GM23338 (cell line): Measurements from ENCODE around the gene BRI3BP. TPM values are rescaled to one million over a fixed set of nuclear protein-coding genes. Genes with fewer than 3 reads are reported as not detected.

Source experiments
- ATAC-seq: fragments of 200-7000 bp; cut with Tn5 transposase; 3 replicates; pipeline ENCODE4 v1.9.1; 2020
- DNase-seq: peaks from one replicate; pipeline ENCODE4 v3.0.0-alpha.2; 2015; ENCODE audit warnings: low spot score
- H2AFZ ChIP-seq: fragments of 200-600 bp; sonication (generic); 2 replicates; pipeline ENCODE4 v1.8.0; 2016; ENCODE audit warnings: antibody characterized with exemption, mild to moderate bottlenecking, moderate library complexity
- H3F3A ChIP-seq: fragments of 200-600 bp; sonication (generic); replicated peaks from 2 replicates; pipeline ENCODE4 v1.8.0; 2017; ENCODE audit warnings: antibody characterized with exemption, mixed run types, low read depth
- H3K27ac ChIP-seq: fragments of 200-600 bp; sonication (generic); 2 replicates; pipeline ENCODE4 v1.6.1; 2016; ENCODE audit warnings: low read depth
- H3K27me3 ChIP-seq: fragments of 200-600 bp; sonication (generic); 2 replicates; pipeline ENCODE4 v1.8.0; 2016; ENCODE audit warnings: mild to moderate bottlenecking, mixed run types, moderate library complexity; ENCODE audit not compliant: insufficient read depth
- H3K36me3 ChIP-seq: fragments of 200-600 bp; sonication (generic); 2 replicates; pipeline ENCODE4 v1.8.0; 2016; ENCODE audit warnings: mild to moderate bottlenecking; ENCODE audit not compliant: insufficient read depth
- H3K4me1 ChIP-seq: fragments of 200-600 bp; sonication (generic); 2 replicates; pipeline ENCODE4 v1.8.0; 2016; ENCODE audit warnings: mild to moderate bottlenecking, moderate library complexity; ENCODE audit not compliant: insufficient read depth
- H3K4me2 ChIP-seq: fragments of 200-600 bp; sonication (generic); 2 replicates; pipeline ENCODE4 v1.7.1; 2017; ENCODE audit warnings: mixed run types
- H3K4me3 ChIP-seq: fragments of 200-600 bp; sonication (generic); 2 replicates; pipeline ENCODE4 v1.6.1; 2016; ENCODE audit warnings: mixed run types
- H3K79me2 ChIP-seq: fragments of 200-600 bp; sonication (generic); replicated peaks from 2 replicates; pipeline ENCODE4 v1.8.0; 2017; ENCODE audit warnings: mild to moderate bottlenecking; ENCODE audit not compliant: insufficient read depth
- H3K9me2 ChIP-seq: fragments of 200-600 bp; sonication (generic); 2 replicates; pipeline ENCODE4 v1.8.0; 2017; ENCODE audit not compliant: insufficient read depth
- H4K20me1 ChIP-seq: fragments of 200-600 bp; sonication (generic); replicated peaks from 2 replicates; pipeline ENCODE4 v1.8.0; 2017; ENCODE audit warnings: mild to moderate bottlenecking; ENCODE audit not compliant: insufficient read depth
- H3K27ac Mint-ChIP-seq: 2 replicates; pipeline ENCODE4 v1.8.0; 2020; ENCODE audit warnings: inconsistent platforms, mild to moderate bottlenecking, moderate library complexity, mixed read lengths
- H3K27me3 Mint-ChIP-seq: 3 replicates; pipeline ENCODE4 v1.8.0; 2022; ENCODE audit warnings: low read depth, mild to moderate bottlenecking, moderate library complexity, mixed read lengths, inconsistent platforms; ENCODE audit not compliant: insufficient read depth, poor library complexity
- H3K36me3 Mint-ChIP-seq: 3 replicates; pipeline ENCODE4 v1.8.0; 2021; ENCODE audit warnings: low read depth, mild to moderate bottlenecking, inconsistent platforms, moderate library complexity, mixed read lengths
- H3K4me1 Mint-ChIP-seq: 3 replicates; pipeline ENCODE4 v1.8.0; 2020; ENCODE audit warnings: mild to moderate bottlenecking, inconsistent platforms, mixed read lengths
- H3K4me3 Mint-ChIP-seq: 3 replicates; pipeline ENCODE4 v1.8.0; 2021; ENCODE audit warnings: moderate library complexity, mild to moderate bottlenecking, inconsistent platforms, mixed read lengths
- H3K9me3 Mint-ChIP-seq: 3 replicates; pipeline ENCODE4 v1.8.0; 2020; ENCODE audit warnings: moderate library complexity, mild to moderate bottlenecking, inconsistent platforms, mixed read lengths
- CREB1 ChIP-seq: fragments of 250-450 bp; sonication (Bioruptor Pico); IDR thresholded peaks from 2 replicates; pipeline ENCODE4 v1.5.0; 2020; ENCODE audit warnings: low read depth, mild to moderate bottlenecking, moderate library complexity
- EZH2 ChIP-seq: fragments of 200-600 bp; sonication (generic); IDR thresholded peaks from one replicate; pipeline ENCODE4 v1.8.0; 2017; ENCODE audit warnings: antibody characterized with exemption, mild to moderate bottlenecking, low read depth; ENCODE audit not compliant: unreplicated experiment
- JUNB ChIP-seq: IDR thresholded peaks from one replicate; pipeline ENCODE4 v1.6.1; 2016; ENCODE audit warnings: antibody characterized with exemption; ENCODE audit not compliant: unreplicated experiment
- STAT1 ChIP-seq: IDR thresholded peaks from one replicate; pipeline ENCODE4 v1.6.1; 2016; ENCODE audit warnings: antibody characterized with exemption; ENCODE audit not compliant: unreplicated experiment
- polyA plus RNA-seq: library from polyadenylated mRNA; unstranded; fragments of >200 nt; fragmentation: Nextera tagmentation; extraction: Ambion mirVana; gene quantifications from 2 replicates; pipeline ENCODE4 v1.2.1, GENCODE V29; 2016
- total RNA-seq: library from RNA; depleted of rRNA; stranded (reverse); fragments of >200 nt; shearing (Covaris generic); gene quantifications from 2 replicates; pipeline ENCODE4 v1.2.3, GENCODE V29; 2014
- TF ChIP-seq, protein P1 (sequence below): fragments of 250-450 bp; sonication (Bioruptor Pico); IDR thresholded peaks from 2 replicates; pipeline ENCODE4 v1.5.0; 2020; ENCODE audit warnings: mild to moderate bottlenecking, moderate library complexity
- TF ChIP-seq, protein P2 (sequence below), 2 experiments: fragments of 200-600 bp in 1 of 2; sonication (generic) in 1 of 2; conservative IDR thresholded peaks; 2 replicates each; pipeline versions ENCODE4 v1.5.1 to v1.6.1; 2016 to 2017; ENCODE audit warnings: antibody characterized with exemption in 2 of 2, low read depth in 2 of 2, mild to moderate bottlenecking in 2 of 2, moderate library complexity in 1 of 2

The BRI3BP gene
- total and polyA plus RNA-seq, 2 experiments from 2014 or later: 5.8 to 10.7 TPM

DNA sequence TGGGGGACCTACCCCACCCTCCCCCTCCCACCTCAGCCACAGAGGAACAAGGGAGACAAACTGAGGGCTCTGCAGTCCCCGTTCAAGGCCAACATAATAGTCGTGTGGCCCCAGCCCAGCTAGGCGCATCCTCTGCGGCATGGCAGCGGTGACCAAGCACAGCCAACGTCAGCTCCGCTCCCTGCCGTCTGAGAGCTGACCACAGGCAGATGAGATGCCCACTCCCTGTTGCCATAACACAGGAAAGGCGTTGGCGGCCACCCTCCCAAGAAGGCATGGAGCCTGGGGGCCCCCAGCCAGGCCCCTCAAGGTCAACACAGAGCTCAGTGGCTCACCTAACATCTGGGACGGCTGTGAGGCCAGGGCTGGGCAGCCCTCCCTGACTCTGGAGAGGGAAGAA lies 46.4 kb upstream of the BRI3BP start (continued):
- TF ChIP-seq, protein P1, sequence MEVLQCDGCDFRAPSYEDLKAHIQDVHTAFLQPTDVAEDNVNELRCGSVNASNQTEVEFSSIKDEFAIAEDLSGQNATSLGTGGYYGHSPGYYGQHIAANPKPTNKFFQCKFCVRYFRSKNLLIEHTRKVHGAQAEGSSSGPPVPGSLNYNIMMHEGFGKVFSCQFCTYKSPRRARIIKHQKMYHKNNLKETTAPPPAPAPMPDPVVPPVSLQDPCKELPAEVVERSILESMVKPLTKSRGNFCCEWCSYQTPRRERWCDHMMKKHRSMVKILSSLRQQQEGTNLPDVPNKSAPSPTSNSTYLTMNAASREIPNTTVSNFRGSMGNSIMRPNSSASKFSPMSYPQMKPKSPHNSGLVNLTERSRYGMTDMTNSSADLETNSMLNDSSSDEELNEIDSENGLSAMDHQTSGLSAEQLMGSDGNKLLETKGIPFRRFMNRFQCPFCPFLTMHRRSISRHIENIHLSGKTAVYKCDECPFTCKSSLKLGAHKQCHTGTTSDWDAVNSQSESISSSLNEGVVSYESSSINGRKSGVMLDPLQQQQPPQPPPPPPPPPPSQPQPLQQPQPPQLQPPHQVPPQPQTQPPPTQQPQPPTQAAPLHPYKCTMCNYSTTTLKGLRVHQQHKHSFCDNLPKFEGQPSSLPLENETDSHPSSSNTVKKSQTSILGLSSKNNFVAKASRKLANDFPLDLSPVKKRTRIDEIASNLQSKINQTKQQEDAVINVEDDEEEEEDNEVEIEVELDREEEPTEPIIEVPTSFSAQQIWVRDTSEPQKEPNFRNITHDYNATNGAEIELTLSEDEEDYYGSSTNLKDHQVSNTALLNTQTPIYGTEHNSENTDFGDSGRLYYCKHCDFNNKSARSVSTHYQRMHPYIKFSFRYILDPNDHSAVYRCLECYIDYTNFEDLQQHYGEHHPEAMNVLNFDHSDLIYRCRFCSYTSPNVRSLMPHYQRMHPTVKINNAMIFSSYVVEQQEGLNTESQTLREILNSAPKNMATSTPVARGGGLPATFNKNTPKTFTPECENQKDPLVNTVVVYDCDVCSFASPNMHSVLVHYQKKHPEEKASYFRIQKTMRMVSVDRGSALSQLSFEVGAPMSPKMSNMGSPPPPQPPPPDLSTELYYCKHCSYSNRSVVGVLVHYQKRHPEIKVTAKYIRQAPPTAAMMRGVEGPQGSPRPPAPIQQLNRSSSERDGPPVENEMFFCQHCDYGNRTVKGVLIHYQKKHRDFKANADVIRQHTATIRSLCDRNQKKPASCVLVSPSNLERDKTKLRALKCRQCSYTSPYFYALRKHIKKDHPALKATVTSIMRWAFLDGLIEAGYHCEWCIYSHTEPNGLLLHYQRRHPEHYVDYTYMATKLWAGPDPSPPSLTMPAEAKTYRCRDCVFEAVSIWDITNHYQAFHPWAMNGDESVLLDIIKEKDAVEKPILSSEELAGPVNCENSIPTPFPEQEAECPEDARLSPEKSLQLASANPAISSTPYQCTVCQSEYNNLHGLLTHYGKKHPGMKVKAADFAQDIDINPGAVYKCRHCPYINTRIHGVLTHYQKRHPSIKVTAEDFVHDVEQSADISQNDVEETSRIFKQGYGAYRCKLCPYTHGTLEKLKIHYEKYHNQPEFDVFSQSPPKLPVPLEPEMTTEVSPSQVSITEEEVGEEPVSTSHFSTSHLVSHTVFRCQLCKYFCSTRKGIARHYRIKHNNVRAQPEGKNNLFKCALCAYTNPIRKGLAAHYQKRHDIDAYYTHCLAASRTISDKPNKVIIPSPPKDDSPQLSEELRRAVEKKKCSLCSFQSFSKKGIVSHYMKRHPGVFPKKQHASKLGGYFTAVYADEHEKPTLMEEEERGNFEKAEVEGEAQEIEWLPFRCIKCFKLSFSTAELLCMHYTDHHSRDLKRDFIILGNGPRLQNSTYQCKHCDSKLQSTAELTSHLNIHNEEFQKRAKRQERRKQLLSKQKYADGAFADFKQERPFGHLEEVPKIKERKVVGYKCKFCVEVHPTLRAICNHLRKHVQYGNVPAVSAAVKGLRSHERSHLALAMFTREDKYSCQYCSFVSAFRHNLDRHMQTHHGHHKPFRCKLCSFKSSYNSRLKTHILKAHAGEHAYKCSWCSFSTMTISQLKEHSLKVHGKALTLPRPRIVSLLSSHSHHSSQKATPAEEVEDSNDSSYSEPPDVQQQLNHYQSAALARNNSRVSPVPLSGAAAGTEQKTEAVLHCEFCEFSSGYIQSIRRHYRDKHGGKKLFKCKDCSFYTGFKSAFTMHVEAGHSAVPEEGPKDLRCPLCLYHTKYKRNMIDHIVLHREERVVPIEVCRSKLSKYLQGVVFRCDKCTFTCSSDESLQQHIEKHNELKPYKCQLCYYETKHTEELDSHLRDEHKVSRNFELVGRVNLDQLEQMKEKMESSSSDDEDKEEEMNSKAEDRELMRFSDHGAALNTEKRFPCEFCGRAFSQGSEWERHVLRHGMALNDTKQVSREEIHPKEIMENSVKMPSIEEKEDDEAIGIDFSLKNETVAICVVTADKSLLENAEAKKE (CRISPR knock-in tag): no peak
- no peak for TF ChIP-seq STAT1
- no peak for TF ChIP-seq JUNB
- TF ChIP-seq CREB1 (CRISPR knock-in tag): no peak
- no peak for TF ChIP-seq EZH2

DNA sequence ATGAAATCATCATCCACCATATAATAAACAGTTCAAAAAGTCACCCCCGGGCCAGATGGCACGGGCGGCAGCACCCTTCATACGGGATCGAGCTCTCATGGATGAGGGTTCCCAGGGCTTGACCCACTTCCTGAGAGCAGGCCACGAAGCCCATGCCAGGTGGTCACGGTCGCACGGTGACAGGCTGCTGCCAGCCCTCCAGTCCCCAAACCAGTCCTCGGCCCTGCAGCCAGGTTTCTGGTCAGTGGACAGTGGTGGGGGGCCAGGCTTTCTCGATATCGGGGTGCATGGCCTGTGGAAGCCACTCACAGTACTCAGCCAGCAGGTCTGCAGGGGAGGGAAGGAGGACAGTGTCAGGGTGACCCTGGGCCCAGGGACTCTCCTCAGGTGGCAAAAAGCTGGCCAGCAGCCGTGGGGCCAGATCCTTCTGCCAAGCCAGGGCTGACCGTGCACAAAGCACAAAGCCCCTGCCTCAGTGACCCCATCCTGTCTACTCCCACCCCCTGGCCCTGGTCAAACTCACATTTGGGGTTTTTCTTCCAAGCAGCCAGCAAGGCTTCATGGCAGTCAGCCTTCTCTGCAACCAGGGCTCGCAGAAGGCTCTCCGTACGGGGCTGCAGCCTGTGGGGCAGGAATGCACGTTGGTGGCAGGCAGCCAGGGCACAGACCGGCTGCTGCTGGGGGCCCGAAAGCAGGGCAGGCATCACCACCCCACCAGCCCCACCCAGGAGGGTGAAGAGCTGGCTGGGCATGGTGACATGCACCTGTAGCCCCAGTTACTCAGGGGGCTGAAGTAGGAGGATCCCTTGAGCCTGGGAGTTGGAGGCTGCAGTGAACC lies 45.7 kb upstream of the BRI3BP start:
- peaks cover 50% of the 10 kb centered on the region for H3K36me3 Mint-ChIP-seq
- Histone ChIP-seq H2AFZ (no peak overlapping the region), H3K79me2 (no peaks in the 10 kb centered on the region), H3K4me1 (no peaks in the 10 kb centered on the region), H3K9me2 (no peaks in the 10 kb centered on the region), H3K4me2 (no peak overlapping the region), H3K27ac (no peak overlapping the region), H4K20me1 (peaks cover 4% of the 10 kb centered on the region; the same call in 1 of the 2 replicates), H3K4me3 (no peak overlapping the region), H3K27me3 (no peaks in the 10 kb centered on the region), H3K36me3 (peaks cover 8% of the 10 kb centered on the region; the same call in 1 of the 2 replicates), H3F3A (peaks cover 3% of the 10 kb centered on the region; the same call in 1 of the 2 replicates)
- H3K4me3 Mint-ChIP-seq: no peak overlapping the region
- H3K27me3 Mint-ChIP-seq: peaks cover 5% of the 10 kb centered on the region
- no peaks in the 10 kb centered on the region for H3K4me1 Mint-ChIP-seq
- DNase-seq (no peak), ATAC-seq (no peak)
- H3K27ac Mint-ChIP-seq: no peak overlapping the region
- no peaks in the 10 kb centered on the region for H3K9me3 Mint-ChIP-seq
- TF ChIP-seq, protein P1 (CRISPR knock-in tag): no peak
- TF ChIP-seq, protein P2, sequence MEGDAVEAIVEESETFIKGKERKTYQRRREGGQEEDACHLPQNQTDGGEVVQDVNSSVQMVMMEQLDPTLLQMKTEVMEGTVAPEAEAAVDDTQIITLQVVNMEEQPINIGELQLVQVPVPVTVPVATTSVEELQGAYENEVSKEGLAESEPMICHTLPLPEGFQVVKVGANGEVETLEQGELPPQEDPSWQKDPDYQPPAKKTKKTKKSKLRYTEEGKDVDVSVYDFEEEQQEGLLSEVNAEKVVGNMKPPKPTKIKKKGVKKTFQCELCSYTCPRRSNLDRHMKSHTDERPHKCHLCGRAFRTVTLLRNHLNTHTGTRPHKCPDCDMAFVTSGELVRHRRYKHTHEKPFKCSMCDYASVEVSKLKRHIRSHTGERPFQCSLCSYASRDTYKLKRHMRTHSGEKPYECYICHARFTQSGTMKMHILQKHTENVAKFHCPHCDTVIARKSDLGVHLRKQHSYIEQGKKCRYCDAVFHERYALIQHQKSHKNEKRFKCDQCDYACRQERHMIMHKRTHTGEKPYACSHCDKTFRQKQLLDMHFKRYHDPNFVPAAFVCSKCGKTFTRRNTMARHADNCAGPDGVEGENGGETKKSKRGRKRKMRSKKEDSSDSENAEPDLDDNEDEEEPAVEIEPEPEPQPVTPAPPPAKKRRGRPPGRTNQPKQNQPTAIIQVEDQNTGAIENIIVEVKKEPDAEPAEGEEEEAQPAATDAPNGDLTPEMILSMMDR (conservative IDR thresholded peaks at IDR 0.05; ENCODE audit: low read depth in 2 of 2): no peak
- no peak for TF ChIP-seq STAT1
